Measurements from ENCODE around the gene ST6GALNAC4. TPM values are rescaled to one million over a fixed set of nuclear protein-coding genes. Genes with fewer than 3 reads are reported as not detected.

The ST6GALNAC4 gene
- total RNA-seq, 8 experiments from 2014 or later, result 6.5 to 54.7 (median 14.6) TPM

DNA sequence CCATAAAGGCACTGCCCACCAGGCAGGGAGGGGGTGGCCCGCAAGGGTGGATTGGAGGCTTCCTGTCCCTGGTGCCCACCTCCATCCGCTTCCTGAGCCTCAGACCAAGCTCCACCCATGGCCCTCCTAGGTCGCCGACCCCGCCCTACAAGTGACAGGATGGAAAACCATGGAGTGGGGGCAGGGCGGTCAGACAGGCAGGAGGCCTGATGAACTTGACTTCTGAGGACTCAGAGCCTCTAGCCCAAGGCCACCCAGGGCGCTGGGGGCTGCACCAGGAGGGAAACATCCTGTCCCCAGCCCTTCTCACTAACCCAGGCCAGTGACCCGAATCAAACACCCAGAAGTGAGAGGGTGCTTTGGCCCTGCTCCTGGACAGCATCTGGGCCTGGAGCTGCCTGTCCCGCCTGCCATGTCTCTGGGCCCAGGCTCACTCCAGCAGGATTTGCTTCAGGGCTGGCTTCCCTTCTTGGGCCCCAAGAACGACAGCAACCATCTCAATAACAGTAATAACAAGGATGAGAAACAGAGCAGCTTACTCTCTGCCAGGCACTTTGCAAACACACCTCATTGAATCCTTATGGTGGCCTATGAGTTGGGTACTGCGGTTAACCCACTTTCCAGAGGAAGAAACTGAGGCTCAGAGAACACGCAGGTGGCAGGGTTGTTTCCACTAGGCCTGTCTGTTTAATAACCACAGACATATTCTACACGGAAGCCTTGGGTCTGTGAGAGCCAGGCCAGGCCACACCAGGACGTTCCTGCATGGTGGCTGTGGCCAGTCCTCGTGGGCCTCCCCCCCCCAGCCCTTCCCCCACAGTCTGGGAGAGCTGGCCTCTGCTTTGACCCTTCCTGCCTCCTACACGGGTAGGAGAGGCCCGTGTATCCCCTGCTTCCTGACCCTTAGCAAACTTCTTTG is 13.0 kb downstream of the ST6GALNAC4 start:
- H3K4me1 ChIP-seq (replicated peaks in 1 of 2), result peaks cover 15 to 29% of the 10 kb centered on the region in 2 donors
- H3K4me3 ChIP-seq, result no peak overlapping the region
- peak overlapping the region in 1 of 2 donors; percentile 49 for H3K27ac ChIP-seq
- 0 to 70% (median 0%) methylated on average over 1 to 11 of the region's 17 CpGs; no CpG with 5 or more reads in 5 of the 10 experiments for WGBS, 10 experiments
- ATAC-seq (replicated peaks in 6 of 8), result peak in 3 of 8 experiments; percentile 8 to 47 (median 11)
- in situ Hi-C loops (cut with MboI; ENCODE audit: low pct_unique_long_range_greater_than_20kb in 2 of 9, low sequenced_read_pairs in 9 of 9, unreplicated experiment in 9 of 9), result loop anchor here (25.0 kb wide), 1 partner anchor 317 kb away; no protein-coding TSS in a partner anchor

GRCh38 chr9:127899128-127899943 is 17.5 kb downstream of the ST6GALNAC4 start, which contains the start of gene ST6GALNAC6:
ST6GALNAC6 (minus strand) TSS chr9:127899603; CDS start chr9:127897981, 1,622 bp downstream.
- H3K4me1 ChIP-seq (replicated peaks in 1 of 2), result peaks cover 7 to 27% of the 10 kb centered on the region in 2 donors
- ATAC-seq (replicated peaks in 6 of 8), result peak; percentile 19 to 88 (median 80)
- H3K27ac ChIP-seq, result peak within 1 kb of the TSS; percentile 10 to 20
- in situ Hi-C loops (cut with MboI; ENCODE audit: low pct_unique_long_range_greater_than_20kb in 2 of 9, low sequenced_read_pairs in 9 of 9, unreplicated experiment in 9 of 9), result no loop called here
- WGBS, 10 experiments, result 37% methylated on average over 2 of the region's 89 CpGs; no CpG with 5 or more reads in 9 of the 10 experiments
- peak within 1 kb of the TSS; percentile 55 to 89 (median 58) for H3K4me3 ChIP-seq

DNA sequence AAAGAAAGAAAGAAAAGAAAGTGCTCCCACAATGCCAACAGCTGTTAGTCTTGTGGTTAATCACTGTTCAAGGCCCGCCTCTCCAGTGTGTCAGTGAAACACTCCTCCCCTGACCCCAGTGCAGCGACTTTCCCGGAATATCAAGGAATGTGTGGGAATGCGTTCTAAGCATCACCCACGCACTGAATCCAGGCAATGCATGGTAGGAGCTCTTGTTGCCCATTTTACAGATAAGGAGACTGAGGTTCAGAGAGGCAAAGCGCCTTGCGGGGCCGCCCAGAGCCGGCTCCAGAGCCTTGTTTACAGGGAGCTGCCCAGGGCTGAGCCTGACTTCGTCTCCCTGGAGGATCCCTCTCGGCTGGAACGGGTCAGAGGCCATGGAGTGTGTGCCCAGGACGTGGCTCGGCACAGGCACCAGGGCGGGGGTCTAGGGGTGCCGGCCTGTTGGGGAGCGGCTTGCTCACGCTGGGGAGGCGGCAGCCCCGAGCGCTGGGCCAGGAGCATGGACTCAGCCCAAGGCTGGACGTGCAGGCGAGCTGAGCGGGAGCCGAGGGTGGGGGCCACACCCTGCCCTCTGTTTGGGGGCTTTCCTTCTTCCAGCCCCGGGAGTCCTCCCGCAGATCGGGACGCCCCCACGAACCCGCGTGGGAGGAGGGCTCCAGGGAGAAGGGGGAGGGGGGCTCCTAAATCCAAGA is 18.3 kb downstream of the ST6GALNAC4 start:
- WGBS, 10 experiments, result 0 to 67% (median 3%) methylated on average over 1 to 11 of the region's 32 CpGs; no CpG with 5 or more reads in 1 of the 10 experiments
- ATAC-seq (replicated peaks in 6 of 8), result peak; percentile 4 to 59 (median 25)
- in situ Hi-C loops (cut with MboI; ENCODE audit: low pct_unique_long_range_greater_than_20kb in 2 of 9, low sequenced_read_pairs in 9 of 9, unreplicated experiment in 9 of 9), result no loop called here
- H3K27ac ChIP-seq, result peak overlapping the region; percentile 10 to 20
- H3K4me3 ChIP-seq, result peak overlapping the region; percentile 55 to 89 (median 58)
- peaks cover 6 to 19% of the 10 kb centered on the region in 2 donors for H3K4me1 ChIP-seq (replicated peaks in 1 of 2)

DNA sequence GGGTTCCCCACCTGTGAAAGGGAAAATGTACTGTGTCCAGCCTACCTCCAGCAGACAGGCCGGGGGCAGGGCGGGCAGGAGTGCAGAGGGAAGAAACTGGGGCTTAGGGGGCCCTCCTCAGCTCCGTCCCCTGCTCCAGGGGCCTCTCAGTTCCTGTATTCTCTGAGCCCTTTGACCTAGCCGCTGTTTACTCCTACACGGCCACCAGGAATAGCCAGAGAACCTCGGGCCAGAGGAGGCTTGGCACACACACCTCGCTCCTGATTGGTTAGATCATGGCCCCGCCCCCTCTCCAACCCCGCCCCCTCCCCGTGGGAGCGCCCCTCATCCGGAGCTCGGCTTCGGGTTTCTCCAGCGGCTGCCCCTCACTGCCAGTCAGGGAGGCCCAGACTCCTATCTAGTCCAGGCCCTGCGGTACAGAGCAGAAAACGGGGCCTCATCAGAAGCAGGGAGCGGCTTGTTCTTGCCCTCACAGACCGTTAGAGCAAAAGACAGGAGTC is 19.6 kb downstream of the ST6GALNAC4 start:
- Histone ChIP-seq H3K4me3 (peak overlapping the region in 2 of 5 donors; percentile 2 to 10), H3K27ac (peak overlapping the region in 1 of 2 donors; percentile 56)
- peak; percentile 22 to 63 (median 56) for ATAC-seq (replicated peaks in 6 of 8)

DNA sequence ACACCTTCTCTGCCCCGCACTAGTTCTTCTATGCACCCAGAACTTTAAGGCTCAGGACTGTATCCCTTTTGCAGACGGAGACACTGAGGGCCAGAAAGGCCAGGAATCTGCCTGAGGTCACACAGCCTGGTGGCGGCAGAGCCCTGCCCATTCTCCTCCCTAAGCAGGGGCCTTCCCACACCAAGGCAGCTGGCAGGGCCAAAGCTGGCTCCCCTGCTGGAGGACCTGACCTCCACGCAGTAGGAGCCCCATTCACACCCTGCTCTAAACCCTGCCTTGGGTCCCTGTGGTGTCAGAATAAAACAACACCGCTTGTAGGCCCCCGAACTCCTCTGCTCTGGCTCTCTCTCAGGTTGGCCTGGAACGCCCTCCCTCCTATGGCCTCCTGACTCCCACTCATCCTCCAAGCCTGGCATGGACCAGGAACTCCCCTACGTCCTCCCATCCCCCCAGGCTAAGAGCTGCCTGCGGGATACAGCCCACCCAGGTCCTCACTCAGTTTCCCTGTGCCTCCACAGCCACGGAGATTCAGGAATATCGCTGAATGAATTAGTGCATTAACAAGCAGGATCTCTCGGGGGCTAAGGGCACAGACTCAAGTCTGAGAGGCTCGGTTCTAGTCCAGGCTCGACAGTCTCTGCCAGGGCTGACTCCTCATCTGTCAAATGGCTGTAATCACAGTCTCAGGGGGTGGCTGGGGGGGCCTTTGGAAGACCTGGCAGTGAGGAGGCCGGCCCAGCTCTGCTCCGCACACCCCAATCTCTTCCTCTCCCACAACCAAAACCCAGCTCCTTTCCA is 20.2 kb downstream of the ST6GALNAC4 start:
- ATAC-seq (replicated peaks in 6 of 8), result no peak
- 58 to 100% (median 77%) methylated on average over 1 to 3 of the region's 16 CpGs; no CpG with 5 or more reads in 2 of the 10 experiments for WGBS, 10 experiments
- Histone ChIP-seq H3K4me3 (no peak overlapping the region), H3K4me1 (replicated peaks in 1 of 2) (peaks cover 3 to 14% of the 10 kb centered on the region in 2 donors), H3K27ac (peak overlapping the region in 1 of 2 donors; percentile 40)
- in situ Hi-C loops (cut with MboI; ENCODE audit: low pct_unique_long_range_greater_than_20kb in 2 of 9, low sequenced_read_pairs in 9 of 9, unreplicated experiment in 9 of 9), result no loop called here

More for the DNA sequence above, 19.6 kb downstream of the ST6GALNAC4 start:
- in situ Hi-C loops (cut with MboI; ENCODE audit: low pct_unique_long_range_greater_than_20kb in 2 of 9, low sequenced_read_pairs in 9 of 9, unreplicated experiment in 9 of 9), result no loop called here
- WGBS, 10 experiments, result no CpG with 5 or more reads among the region's 19 CpGs
- H3K4me1 ChIP-seq (replicated peaks in 1 of 2), result peaks cover 3 to 14% of the 10 kb centered on the region in 2 donors

DNA sequence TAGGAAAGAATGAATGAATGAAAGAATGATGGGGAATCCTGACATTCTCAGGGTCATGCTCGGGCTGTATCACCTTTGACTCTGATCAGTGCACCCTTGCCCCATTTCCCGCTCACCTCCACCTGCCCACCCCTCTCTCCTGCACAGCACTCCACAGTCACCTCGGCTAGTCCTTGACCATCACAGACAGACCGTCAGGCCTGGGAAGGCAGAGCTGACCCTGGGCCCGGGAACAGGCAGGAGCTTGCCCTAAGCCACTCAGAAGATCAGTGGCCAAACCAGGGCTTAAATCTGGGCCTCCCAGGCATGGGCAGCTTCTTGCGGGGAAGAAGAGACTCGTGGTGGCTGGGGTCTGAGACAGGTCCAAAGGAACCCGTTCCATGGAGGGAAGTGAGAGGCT is 21.0 kb downstream of the ST6GALNAC4 start:
- no peak overlapping the region for H3K4me3 ChIP-seq
- no peak for ATAC-seq (replicated peaks in 6 of 8)
- WGBS, 10 experiments, result 86 to 100% (median 92%) methylated on average over 1 to 3 of the region's 8 CpGs; no CpG with 5 or more reads in 5 of the 10 experiments
- in situ Hi-C loops (cut with MboI; ENCODE audit: low pct_unique_long_range_greater_than_20kb in 2 of 9, low sequenced_read_pairs in 9 of 9, unreplicated experiment in 9 of 9), result no loop called here
- H3K27ac ChIP-seq, result no peak overlapping the region
- H3K4me1 ChIP-seq (replicated peaks in 1 of 2), result peaks cover 3 to 14% of the 10 kb centered on the region in 2 donors

DNA sequence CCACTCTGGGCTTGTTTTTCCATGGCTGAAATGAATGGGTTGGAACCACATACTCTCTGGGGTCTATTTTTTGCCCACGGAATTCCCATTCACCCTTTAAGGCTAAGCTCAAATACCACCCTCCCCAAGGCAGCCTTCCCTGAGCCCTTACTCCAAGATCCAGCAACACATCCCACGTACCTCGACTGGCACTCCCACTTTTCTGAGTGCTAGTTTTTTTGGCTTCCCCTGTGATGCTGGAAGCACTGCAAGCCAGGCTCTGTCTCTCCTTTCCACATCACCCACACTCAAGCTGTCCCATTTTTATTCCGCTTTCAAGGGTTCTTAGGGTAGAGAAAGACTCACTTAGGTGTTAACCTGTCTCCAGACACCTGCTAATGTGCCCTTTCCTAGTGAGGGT is 23.4 kb downstream of the ST6GALNAC4 start:
- Histone ChIP-seq H3K27ac (no peak overlapping the region), H3K4me1 (replicated peaks in 1 of 2) (peaks cover 3 to 12% of the 10 kb centered on the region in 2 donors), H3K4me3 (no peak overlapping the region)
- ATAC-seq (replicated peaks in 6 of 8), result no peak
- in situ Hi-C loops (cut with MboI; ENCODE audit: low pct_unique_long_range_greater_than_20kb in 2 of 9, low sequenced_read_pairs in 9 of 9, unreplicated experiment in 9 of 9), result no loop called here
- WGBS, 10 experiments, result 40 to 100% (median 100%) methylated on average over 1 to 4 of the region's 4 CpGs; no CpG with 5 or more reads in 3 of the 10 experiments

GRCh38 chr9:127892831-127893230 is 24.0 kb downstream of the ST6GALNAC4 start:
- peaks cover 3 to 9% of the 10 kb centered on the region in 2 donors for H3K4me1 ChIP-seq (replicated peaks in 1 of 2)
- no peak overlapping the region for H3K27ac ChIP-seq
- in situ Hi-C loops (cut with MboI; ENCODE audit: low pct_unique_long_range_greater_than_20kb in 2 of 9, low sequenced_read_pairs in 9 of 9, unreplicated experiment in 9 of 9), result no loop called here
- H3K4me3 ChIP-seq, result no peak overlapping the region
- ATAC-seq (replicated peaks in 6 of 8), result no peak
- WGBS, 10 experiments, result 76 to 100% (median 96%) methylated on average over 1 to 6 of the region's 6 CpGs; no CpG with 5 or more reads in 1 of the 10 experiments

DNA sequence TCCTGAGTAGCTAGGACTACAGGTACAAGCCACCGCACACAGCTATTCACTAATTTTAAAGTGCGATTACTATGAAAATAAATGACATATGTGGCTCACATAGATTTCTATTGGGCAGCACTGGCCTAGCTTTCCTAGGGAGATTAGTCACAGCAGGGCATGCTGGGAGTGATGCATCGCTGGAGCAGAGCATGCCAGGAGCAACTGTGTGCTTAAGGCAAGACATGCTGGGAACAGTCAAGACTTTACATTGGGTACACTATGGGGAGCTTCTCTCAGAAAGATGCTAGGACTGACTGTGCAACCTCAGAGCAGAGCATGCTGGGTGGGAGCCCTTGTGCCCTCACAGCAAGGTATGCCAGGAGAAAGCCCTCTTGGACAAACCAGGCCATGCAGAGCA is 26.8 kb downstream of the ST6GALNAC4 start:
- 80 to 100% (median 100%) methylated on average over 1 to 3 of the region's 3 CpGs; no CpG with 5 or more reads in 2 of the 10 experiments for WGBS, 10 experiments
- Histone ChIP-seq H3K27ac (no peak overlapping the region), H3K4me1 (replicated peaks in 1 of 2) (peaks cover 0 to 4% of the 10 kb centered on the region in 2 donors), H3K4me3 (no peak overlapping the region)
- ATAC-seq (replicated peaks in 6 of 8), result peak in 1 of 8 experiments; percentile 3
- in situ Hi-C loops (cut with MboI; ENCODE audit: low pct_unique_long_range_greater_than_20kb in 2 of 9, low sequenced_read_pairs in 9 of 9, unreplicated experiment in 9 of 9), result no loop called here

DNA sequence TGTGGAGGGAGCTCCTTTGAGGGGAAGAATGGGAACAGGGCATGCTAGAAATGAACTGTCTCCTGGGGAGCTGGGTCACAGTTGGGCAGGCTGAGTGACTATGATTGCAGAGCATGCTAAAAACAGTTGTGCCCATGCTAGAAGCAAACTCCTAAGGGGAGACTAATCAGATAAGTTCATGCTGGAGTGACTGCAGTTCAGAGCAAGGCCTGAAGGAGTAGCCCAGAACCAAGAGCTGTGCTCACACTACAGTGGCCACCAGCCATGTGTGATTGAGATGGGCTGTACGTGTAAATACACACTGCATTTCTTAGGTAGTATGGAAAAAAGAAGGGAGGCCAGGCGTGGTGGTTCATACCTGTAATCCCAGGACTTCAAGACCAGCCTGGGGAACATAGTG is 29.0 kb downstream of the ST6GALNAC4 start:
- 20 to 86% (median 70%) methylated on average over 1 of the region's 2 CpGs; no CpG with 5 or more reads in 6 of the 10 experiments for WGBS, 10 experiments
- Histone ChIP-seq H3K27ac (no peak overlapping the region), H3K4me3 (no peak overlapping the region), H3K4me1 (replicated peaks in 1 of 2) (peaks cover 0 to 4% of the 10 kb centered on the region in 2 donors)
- peak in 4 of 8 experiments; percentile 6 to 51 (median 39) for ATAC-seq (replicated peaks in 6 of 8)
- in situ Hi-C loops (cut with MboI; ENCODE audit: low pct_unique_long_range_greater_than_20kb in 2 of 9, low sequenced_read_pairs in 9 of 9, unreplicated experiment in 9 of 9), result no loop called here

DNA sequence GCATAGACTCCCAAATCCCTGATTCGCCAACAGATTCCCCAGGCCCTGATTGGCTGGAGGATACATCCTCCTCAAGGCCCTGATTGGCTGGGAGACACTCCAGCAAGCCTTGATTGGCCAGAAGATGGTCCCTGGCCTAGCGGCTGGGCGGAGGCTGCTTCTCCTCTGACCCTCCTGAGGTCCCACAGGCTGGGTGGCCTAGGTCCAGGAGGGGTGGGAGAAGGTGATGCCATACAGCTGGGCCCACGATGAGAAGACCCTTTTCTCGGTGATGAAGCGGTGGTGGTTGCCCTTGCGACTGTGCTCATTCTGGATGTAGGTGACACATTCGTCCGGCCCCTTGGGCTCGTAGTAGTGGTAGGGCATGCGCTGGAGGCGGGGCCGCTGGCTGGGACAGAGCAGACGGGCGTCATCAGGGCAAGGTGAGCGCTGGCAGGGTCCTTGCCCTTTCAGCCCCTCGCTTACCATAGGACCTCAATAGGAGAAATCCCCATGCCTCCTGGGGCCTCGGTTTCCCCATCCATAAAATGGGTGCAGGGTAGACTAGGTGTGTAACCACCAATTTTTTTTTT is 30.4 kb downstream of the ST6GALNAC4 start:
- H3K4me1 ChIP-seq (replicated peaks in 1 of 2), result peaks cover 0 to 4% of the 10 kb centered on the region in 2 donors
- no peak overlapping the region for H3K27ac ChIP-seq
- H3K4me3 ChIP-seq, result no peak overlapping the region
- WGBS, 10 experiments, result 94 to 100% (median 100%) methylated on average over 2 to 12 of the region's 18 CpGs; no CpG with 5 or more reads in 3 of the 10 experiments
- ATAC-seq (replicated peaks in 6 of 8), result peak in 1 of 8 experiments; percentile 29
- in situ Hi-C loops (cut with MboI; ENCODE audit: low pct_unique_long_range_greater_than_20kb in 2 of 9, low sequenced_read_pairs in 9 of 9, unreplicated experiment in 9 of 9), result no loop called here

Measured in motor neuron (in vitro differentiated cells).